SIG-M5 treated with dmso at 0.1 percent for 504 hours (cell line): ENCODE data around the gene MCAM.

Experiments used
- DNase-seq: peaks from one replicate; lab custom pipeline; 2025; ENCODE audit not compliant: unreplicated experiment; lab: John Stamatoyannopoulos, UW

Gene MCAM, protein sequence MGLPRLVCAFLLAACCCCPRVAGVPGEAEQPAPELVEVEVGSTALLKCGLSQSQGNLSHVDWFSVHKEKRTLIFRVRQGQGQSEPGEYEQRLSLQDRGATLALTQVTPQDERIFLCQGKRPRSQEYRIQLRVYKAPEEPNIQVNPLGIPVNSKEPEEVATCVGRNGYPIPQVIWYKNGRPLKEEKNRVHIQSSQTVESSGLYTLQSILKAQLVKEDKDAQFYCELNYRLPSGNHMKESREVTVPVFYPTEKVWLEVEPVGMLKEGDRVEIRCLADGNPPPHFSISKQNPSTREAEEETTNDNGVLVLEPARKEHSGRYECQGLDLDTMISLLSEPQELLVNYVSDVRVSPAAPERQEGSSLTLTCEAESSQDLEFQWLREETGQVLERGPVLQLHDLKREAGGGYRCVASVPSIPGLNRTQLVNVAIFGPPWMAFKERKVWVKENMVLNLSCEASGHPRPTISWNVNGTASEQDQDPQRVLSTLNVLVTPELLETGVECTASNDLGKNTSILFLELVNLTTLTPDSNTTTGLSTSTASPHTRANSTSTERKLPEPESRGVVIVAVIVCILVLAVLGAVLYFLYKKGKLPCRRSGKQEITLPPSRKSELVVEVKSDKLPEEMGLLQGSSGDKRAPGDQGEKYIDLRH

DNA sequence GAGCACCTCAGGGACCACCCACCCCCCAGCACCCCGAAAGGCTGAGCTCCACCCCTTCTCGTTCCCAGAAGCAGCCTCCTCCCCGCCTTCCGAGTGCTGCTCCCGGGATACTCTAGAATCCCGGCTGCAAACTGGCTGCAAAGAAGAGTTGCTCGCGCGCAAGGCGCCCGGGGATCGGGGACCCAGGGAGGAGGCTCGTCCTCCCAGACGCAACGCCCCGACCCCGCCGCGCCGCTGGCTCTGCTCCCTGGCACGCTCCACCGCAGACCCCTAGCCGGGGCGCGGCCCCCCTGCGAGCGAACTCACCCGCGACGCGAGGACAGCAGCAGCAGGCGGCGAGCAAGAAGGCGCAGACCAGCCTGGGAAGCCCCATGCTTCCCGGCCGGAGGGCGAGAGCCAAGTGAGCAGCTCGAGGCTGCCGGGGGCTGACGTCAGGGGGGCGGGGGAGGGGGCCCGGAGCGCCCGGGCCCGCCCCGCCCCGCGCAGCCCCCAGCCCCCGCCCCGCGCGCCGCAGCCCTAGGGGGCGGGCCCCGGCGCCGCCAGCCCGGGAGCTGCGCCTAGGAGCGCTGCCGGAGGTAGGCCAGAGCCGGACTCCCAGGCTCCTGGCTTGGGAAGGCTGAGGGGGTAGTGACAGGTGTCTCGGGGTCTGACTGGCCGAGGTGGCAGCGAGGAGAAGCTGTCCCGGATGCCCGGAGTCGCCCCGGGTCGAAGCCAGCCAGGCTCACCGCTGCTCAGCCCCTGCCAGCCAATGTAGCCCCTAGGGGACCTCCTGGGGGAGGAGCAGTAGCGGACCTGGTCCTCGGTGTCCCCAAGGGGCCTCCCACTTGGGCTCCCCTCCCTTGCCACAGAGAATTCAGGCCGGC lies at the start of gene MCAM:
Gene MCAM (minus strand): TSS at position 402 of the 863 bp plus-strand sequence. CDS start 29 bp downstream, at position 373.
- DNase-seq, result no peak

GRCh38 chr11:119365071-119365591 lies 48.2 kb upstream of the MCAM start:
- peak; percentile 36 for DNase-seq

- peak; percentile 26 for DNase-seq
Measured at GRCh38 chr11:119363851-119364590, 47.1 kb upstream of the MCAM start.

DNA sequence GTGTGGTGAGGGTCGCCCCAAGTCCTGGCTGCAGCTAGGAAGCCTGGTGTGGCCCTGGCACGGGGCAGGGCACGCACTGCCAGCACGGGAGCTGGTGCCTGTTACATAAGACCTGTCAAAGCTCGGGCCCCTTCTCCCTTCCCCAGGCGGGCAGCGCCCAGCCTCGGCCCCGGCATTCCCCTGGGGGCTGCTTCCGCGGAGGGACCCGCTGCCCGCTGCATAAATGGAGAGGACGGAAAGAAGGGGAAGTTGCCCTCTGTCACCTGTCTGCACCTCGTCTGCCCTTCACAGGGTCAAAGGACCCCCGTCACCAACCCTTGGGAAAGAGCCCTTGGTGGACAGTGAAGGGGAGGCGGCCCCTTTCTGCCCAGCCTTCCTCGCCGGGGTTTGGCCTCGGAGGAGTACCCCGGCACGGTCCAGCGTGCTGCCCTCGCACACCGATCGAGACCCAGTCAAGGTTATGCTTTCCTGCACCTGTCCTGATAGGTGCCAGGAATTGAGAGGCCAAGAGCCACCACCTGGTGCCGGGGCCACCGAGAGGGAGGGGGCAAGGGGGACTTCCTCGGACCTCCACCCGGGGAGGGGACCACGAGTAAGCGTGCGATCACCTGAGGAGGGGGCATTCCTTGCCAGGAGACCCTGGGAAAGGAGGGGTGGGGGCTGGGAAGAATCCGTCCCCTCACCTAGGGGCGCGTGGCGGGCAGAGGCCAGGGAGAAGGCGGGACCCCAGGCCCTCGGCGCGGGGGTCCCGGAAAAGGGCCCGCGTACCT lies 46.3 kb upstream of the MCAM start:
- DNase-seq, result no peak

DNA sequence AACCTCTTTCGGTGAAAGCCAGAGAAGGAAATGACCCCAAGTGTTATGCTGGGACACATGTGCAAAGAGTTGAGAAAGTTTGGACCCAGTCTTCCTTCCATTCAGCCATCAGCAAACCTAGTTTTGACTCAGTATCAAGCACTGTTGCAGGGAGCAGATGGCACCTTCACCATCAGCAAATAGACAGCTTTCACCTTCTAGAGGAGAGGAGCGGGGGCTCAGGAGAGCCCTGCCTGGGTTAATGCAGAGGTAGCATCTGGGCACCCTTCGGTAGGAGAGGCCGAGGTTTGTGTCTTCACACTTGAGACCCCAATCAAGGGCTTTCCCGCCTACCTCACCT lies 45.8 kb upstream of the MCAM start:
- no peak for DNase-seq

GRCh38 chr11:119361941-119362725 lies 45.2 kb upstream of the MCAM start:
- DNase-seq, result no peak

GRCh38 chr11:119361056-119361787 lies 44.3 kb upstream of the MCAM start:
- peak; percentile 91 for DNase-seq

DNA sequence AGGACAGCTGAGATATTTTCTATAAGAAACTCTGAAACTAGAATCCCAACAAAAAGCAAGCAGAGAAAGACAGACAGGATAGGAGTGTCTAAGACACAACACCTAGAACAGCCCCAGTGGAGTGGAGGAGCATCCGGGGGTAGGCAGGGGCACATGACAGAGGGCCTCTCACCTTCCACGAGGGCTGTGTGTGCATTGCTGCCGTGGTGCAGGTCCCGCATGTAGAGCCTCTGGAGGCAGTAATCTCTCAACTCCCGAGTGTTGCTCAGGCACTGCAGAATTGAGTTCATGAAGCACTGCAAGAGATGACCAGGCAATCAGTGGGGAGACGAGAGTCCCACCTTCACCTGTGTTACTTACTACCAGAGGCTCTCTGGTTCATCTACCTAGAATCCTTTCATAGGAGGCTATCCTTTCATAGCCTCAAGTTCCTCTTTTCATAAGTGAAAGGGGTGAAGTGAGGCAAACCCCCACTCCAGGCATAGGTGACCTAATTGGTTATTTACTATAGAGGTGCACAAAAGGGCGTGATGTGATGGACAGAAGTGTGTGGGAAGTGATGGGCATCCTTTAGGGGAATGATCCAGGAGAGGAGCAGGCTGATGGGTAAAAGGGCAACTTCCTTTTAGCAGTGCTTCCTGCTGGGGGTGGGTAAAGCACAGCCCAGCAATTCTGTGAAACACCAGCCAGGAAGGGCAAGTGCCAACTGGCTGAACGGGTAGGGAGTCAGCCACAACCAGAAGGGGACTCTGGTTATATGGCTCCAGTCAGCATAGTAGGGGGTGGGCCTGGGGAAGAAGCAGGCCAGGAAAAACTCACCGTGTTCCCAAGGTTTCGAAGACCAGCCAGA lies 42.7 kb upstream of the MCAM start:
- DNase-seq, result peak; percentile 15

DNA sequence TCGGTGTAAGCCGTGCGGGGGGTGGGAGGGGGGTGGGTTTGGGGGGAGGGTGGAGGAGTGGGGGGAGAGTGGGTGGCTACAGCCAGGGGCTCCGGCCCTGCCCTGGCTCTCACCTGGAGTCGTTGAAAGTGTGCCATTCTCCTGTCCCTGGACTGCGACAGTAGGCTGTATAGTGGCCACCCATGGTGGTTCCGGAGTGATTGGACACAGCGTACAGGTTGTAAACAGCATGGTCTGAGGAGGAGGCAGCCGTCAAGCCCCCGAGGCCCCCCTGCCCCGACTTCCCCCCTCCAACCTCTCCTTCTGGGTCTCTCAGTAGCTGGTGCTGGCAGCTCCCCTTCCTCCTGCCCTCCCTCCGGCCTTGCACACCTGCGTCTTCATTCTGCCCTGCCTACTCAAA lies 40.1 kb upstream of the MCAM start:
- no peak for DNase-seq

GRCh38 chr11:119356349-119357031 lies 39.6 kb upstream of the MCAM start:
- DNase-seq, result peak; percentile 72

GRCh38 chr11:119355091-119355843 lies 38.3 kb upstream of the MCAM start:
- DNase-seq, result no peak

DNA sequence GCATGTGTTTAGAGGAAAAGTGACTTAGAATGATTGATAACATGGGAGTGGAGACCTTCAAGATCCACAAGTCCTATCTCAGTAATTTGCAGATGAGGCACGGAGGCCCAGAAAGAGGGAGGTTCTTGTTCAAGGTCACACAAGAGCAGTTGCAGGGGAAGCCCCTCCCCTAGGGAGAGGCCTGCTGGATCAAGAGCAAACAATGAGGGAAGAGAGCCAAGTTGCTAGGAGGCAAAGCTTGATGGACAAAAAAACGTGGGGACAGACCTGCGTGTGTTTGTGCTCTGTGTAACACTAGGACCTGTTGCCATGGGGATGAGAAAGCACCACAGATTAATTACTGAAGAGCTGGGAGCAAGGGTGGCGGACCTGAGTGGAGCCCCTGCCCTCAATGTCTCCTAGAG lies 35.9 kb upstream of the MCAM start:
- DNase-seq, result no peak

DNA sequence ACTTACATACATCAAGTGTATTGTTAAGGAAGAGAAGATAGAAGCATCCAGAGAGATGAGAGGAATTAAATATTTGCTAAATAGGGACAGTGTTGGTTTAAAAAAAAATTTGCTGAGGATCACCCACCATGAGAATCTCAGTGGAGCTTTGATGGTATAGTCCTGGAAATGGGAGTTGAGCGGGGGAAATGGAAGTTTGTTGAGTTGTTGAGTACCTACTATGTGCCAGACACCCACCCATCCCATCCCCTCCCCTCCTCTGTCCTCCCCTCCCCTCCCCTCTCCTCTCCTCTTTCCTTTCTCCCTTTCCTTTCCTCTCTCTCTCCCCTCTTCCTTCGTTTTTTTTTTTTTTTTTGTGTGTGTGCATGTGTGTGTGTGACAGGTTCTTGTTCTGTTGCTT lies 34.3 kb upstream of the MCAM start:
- DNase-seq, result no peak

GRCh38 chr11:119350302-119350701 lies 33.4 kb upstream of the MCAM start:
- DNase-seq, result no peak

DNA sequence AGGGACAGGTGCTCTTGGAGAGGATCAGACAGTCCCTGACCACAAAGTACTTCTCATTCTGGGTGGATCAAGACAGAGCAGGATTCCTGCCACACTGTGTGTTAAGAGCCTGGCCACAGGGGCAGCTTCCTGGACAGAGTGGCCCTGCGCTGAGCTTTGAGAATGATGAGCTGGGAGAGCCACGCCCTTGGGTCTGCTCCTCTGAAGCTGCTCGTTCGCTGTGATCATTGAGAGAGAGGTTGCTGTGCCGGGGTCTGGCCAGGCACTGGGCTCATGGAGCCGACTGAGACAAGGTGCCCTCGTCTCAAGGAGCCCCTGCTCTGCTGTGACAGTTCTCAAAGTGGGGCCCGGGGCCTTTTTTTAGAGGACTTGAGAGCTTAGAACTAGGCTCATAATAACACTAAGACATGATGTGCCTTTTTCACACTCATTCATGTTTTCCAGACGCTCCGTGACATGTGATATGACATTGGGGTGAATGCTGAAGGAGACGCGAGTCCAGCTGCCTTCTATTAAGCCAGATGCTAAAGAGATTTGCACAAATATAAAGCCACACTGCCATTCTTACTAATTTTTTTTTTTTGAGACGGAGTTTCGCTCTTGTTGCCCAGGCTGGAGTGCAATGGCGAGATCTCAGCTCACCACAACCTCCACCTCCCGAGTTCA lies 31.1 kb upstream of the MCAM start:
- no peak for DNase-seq

GRCh38 chr11:119347242-119347641 lies 30.3 kb upstream of the MCAM start:
- DNase-seq, result no peak
